Measurements from ENCODE around the gene SEC14L5. TPM values are rescaled to one million over a fixed set of nuclear protein-coding genes. Genes with fewer than 3 reads are reported as not detected.

The SEC14L5 gene
- total RNA-seq, 1 experiment from 2014 or later, result 2.3 TPM

DNA sequence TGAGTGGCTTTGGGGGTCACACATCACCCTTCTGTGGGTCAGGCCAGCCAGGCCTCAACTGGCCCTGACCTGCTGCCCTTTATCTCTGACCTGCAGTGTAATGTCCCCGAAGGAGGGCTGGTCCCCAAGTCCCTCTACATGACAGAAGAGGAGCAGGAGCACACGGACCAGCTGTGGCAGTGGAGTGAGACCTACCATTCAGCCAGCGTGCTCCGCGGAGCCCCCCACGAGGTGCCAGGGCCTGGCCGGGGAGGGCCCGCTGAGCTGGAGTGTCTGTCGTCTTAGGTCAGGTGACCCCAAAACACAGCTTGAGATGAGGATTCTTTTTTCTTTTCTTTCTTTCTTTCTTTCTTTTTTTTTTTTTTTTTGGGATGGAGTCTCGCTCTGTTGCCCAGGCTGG lies 49.1 kb downstream of the SEC14L5 start:
- ATAC-seq (no peak), DNase-seq (ENCODE audit: low spot score) (no peak)
- H3K27ac Mint-ChIP-seq, result no peak overlapping the region
- H3K36me3 Mint-ChIP-seq, result no peaks in the 10 kb centered on the region
- no peaks in the 10 kb centered on the region for H3K4me1 Mint-ChIP-seq
- H3K27me3 Mint-ChIP-seq (ENCODE audit: low read depth), result no peaks in the 10 kb centered on the region
- TF ChIP-seq ESRRA (CRISPR knock-in tag; IDR thresholded peaks at IDR 0.05; ENCODE audit: borderline replicate concordance) (no peak), PRRX2 (CRISPR knock-in tag; IDR thresholded peaks at IDR 0.05) (no peak), ZNF138 (CRISPR knock-in tag; conservative IDR thresholded peaks at IDR 0.05) (no peak), FOXK1 (CRISPR knock-in tag; IDR thresholded peaks at IDR 0.05) (no peak), PRDM15 (CRISPR knock-in tag; IDR thresholded peaks at IDR 0.05) (no peak), GRHL2 (CRISPR knock-in tag; IDR thresholded peaks at IDR 0.05; ENCODE audit: insufficient replicate concordance, severe bottlenecking) (no peak), FOXP1 (CRISPR knock-in tag; IDR thresholded peaks at IDR 0.05; ENCODE audit: borderline replicate concordance) (no peak), ZNF317 (CRISPR knock-in tag; IDR thresholded peaks at IDR 0.05; ENCODE audit: borderline replicate concordance, low read depth) (no peak), NR2C2 (CRISPR knock-in tag; IDR thresholded peaks at IDR 0.05) (no peak), AFF4 (CRISPR knock-in tag; IDR thresholded peaks at IDR 0.05; ENCODE audit: borderline replicate concordance) (no peak), CREM (CRISPR knock-in tag; IDR thresholded peaks at IDR 0.05) (no peak), SMAD4 (CRISPR knock-in tag; IDR thresholded peaks at IDR 0.05) (no peak), RELA (CRISPR knock-in tag; IDR thresholded peaks at IDR 0.05; ENCODE audit: borderline replicate concordance) (no peak)
- TF ChIP-seq, protein P1, sequence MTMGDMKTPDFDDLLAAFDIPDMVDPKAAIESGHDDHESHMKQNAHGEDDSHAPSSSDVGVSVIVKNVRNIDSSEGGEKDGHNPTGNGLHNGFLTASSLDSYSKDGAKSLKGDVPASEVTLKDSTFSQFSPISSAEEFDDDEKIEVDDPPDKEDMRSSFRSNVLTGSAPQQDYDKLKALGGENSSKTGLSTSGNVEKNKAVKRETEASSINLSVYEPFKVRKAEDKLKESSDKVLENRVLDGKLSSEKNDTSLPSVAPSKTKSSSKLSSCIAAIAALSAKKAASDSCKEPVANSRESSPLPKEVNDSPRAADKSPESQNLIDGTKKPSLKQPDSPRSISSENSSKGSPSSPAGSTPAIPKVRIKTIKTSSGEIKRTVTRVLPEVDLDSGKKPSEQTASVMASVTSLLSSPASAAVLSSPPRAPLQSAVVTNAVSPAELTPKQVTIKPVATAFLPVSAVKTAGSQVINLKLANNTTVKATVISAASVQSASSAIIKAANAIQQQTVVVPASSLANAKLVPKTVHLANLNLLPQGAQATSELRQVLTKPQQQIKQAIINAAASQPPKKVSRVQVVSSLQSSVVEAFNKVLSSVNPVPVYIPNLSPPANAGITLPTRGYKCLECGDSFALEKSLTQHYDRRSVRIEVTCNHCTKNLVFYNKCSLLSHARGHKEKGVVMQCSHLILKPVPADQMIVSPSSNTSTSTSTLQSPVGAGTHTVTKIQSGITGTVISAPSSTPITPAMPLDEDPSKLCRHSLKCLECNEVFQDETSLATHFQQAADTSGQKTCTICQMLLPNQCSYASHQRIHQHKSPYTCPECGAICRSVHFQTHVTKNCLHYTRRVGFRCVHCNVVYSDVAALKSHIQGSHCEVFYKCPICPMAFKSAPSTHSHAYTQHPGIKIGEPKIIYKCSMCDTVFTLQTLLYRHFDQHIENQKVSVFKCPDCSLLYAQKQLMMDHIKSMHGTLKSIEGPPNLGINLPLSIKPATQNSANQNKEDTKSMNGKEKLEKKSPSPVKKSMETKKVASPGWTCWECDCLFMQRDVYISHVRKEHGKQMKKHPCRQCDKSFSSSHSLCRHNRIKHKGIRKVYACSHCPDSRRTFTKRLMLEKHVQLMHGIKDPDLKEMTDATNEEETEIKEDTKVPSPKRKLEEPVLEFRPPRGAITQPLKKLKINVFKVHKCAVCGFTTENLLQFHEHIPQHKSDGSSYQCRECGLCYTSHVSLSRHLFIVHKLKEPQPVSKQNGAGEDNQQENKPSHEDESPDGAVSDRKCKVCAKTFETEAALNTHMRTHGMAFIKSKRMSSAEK (CRISPR knock-in tag; IDR thresholded peaks at IDR 0.05; ENCODE audit: borderline replicate concordance), result no peak
- TF ChIP-seq, protein P2, sequence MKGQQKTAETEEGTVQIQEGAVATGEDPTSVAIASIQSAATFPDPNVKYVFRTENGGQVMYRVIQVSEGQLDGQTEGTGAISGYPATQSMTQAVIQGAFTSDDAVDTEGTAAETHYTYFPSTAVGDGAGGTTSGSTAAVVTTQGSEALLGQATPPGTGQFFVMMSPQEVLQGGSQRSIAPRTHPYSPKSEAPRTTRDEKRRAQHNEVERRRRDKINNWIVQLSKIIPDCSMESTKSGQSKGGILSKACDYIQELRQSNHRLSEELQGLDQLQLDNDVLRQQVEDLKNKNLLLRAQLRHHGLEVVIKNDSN (CRISPR knock-in tag; IDR thresholded peaks at IDR 0.05), result no peak
- TF ChIP-seq, protein P3, sequence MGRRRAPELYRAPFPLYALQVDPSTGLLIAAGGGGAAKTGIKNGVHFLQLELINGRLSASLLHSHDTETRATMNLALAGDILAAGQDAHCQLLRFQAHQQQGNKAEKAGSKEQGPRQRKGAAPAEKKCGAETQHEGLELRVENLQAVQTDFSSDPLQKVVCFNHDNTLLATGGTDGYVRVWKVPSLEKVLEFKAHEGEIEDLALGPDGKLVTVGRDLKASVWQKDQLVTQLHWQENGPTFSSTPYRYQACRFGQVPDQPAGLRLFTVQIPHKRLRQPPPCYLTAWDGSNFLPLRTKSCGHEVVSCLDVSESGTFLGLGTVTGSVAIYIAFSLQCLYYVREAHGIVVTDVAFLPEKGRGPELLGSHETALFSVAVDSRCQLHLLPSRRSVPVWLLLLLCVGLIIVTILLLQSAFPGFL (CRISPR knock-in tag; IDR thresholded peaks at IDR 0.05; ENCODE audit: borderline replicate concordance), result no peak
- TF ChIP-seq, protein P4, sequence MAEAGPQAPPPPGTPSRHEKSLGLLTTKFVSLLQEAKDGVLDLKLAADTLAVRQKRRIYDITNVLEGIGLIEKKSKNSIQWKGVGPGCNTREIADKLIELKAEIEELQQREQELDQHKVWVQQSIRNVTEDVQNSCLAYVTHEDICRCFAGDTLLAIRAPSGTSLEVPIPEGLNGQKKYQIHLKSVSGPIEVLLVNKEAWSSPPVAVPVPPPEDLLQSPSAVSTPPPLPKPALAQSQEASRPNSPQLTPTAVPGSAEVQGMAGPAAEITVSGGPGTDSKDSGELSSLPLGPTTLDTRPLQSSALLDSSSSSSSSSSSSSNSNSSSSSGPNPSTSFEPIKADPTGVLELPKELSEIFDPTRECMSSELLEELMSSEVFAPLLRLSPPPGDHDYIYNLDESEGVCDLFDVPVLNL (CRISPR knock-in tag; IDR thresholded peaks at IDR 0.05; ENCODE audit: borderline replicate concordance, low read depth), result no peak
- TF ChIP-seq, protein P5, sequence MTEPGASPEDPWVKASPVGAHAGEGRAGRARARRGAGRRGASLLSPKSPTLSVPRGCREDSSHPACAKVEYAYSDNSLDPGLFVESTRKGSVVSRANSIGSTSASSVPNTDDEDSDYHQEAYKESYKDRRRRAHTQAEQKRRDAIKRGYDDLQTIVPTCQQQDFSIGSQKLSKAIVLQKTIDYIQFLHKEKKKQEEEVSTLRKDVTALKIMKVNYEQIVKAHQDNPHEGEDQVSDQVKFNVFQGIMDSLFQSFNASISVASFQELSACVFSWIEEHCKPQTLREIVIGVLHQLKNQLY (CRISPR knock-in tag; IDR thresholded peaks at IDR 0.05), result no peak
- POLR2A ChIA-PET, result no interaction called here
- no peaks in the 10 kb centered on the region for H3K9me3 Mint-ChIP-seq
- CTCF ChIA-PET, result interaction anchor here (1.1 to 1.5 kb wide), 2 partner anchors 18 to 29 kb away, joined by 5 read pairs; no protein-coding TSS in a partner anchor
- H3K4me3 Mint-ChIP-seq, result no peak overlapping the region
